NOMO-1 (cell line): Measurements from ENCODE around the gene HCRTR1.
"Not testable (repeated sequence)": the region's sequence is repeated elsewhere in the genome, so short reads cannot be mapped to it uniquely, and the experiment has no call there.

ENCODE experiments used
- DNase-seq, 2 experiments: peaks; one replicate each; lab custom pipeline; 2025; ENCODE audit not compliant: unreplicated experiment in 2 of 2; lab: John Stamatoyannopoulos, UW

Gene HCRTR1

GRCh38 chr1:31580891-31581603 is 36.4 kb upstream of the HCRTR1 start:
- DNase-seq: no peak

- no peak for DNase-seq
Observed at GRCh38 chr1:31581821-31582810, 35.4 kb upstream of the HCRTR1 start.

- no peak for DNase-seq
Observed at GRCh38 chr1:31583082-31583994, 34.2 kb upstream of the HCRTR1 start.

DNA sequence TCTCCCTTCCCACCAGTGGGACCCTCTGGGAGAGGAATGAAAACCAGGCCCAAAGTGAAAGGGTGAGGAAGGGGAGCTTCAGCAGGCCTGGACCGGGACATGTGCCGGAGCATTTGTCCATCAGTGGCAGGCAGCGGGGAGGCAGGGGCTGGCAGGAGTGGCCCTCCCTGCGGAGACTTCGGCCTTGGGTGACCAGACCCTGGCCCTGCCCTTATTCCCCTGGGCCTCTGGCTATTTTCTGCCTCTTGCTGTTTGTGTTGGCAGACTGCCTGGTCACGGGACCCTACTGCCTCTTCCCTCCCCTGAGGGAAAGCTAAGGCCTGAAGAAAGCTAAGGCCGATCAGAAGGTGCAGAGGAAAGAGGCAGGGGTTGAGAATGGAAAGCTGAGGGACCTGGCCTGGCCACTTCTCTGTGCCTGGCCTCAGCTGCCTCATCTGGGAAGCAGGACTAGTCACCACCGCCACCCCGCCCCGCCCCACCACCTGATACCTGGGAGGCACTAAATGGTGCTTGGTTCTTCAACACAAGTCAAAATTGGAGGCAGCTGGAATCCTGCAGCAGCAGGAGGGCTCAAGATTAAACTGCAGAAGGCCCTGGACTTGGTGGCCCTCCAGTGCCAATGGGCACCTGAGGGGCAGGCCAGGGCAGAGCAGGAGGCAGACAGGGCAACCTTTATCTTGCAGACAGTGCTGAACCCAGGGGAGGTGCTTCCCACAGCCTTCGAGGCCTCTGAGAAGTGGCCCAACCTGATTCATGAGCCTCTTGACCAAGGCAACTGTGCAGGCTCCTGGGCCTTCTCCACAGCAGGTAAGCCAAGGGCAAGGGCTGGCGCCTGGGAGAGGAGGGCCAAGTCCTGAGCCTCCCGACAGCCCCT is 33.3 kb upstream of the HCRTR1 start:
- no peak for DNase-seq

DNA sequence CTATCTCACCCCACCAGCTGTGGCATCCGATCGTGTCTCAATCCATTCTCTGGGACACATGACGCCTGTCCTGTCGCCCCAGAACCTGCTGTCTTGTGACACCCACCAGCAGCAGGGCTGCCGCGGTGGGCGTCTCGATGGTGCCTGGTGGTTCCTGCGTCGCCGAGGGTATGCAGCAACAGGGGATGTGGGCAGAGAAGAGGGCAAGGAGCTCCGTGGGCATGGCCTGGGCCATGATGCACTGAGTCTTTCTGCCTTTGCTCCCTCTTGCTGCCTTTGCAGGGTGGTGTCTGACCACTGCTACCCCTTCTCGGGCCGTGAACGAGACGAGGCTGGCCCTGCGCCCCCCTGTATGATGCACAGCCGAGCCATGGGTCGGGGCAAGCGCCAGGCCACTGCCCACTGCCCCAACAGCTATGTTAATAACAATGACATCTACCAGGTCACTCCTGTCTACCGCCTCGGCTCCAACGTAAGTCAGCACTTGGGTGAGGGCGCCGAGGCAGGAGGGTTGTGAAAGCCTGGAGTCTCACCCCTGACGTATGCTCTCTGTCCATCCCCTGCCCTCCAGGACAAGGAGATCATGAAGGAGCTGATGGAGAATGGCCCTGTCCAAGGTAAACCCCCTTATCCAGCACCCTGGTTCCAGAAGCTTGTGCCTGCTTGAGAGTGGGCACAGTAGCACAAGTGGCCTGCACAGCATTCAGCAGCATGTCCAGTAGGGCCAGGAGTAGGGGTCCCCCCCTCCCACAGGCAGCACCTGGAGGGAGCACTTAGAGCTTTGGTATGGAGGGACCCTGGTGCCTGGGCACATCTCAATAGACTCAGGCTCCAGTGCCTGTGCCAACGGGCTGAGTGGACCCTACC is 32.4 kb upstream of the HCRTR1 start:
- DNase-seq: no peak

DNA sequence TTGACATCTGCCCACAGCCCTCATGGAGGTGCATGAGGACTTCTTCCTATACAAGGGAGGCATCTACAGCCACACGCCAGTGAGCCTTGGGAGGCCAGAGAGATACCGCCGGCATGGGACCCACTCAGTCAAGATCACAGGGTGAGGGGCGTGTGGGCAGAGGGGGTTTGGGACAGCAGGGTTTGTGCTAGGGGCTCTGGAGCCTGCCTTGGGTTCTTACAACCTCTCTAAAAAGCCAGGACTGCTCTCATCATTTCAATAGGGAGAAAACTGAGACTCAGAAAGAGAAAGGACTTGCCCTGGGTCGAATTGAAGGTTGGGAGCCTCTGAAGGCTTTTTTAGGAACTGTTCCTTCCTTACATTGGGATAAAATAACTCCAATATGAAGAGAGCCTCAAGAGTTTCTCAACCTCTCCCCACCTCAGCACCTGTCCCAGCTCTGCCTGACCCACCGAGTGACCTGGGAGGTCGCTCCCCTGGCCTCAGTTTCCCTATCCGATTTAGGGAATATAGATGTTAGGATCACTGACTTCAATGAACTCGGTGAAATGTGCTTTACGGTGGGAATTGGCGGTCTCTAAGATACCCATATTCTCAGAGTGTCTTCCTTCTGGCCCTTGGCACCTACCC is 31.6 kb upstream of the HCRTR1 start:
- DNase-seq: no peak

DNA sequence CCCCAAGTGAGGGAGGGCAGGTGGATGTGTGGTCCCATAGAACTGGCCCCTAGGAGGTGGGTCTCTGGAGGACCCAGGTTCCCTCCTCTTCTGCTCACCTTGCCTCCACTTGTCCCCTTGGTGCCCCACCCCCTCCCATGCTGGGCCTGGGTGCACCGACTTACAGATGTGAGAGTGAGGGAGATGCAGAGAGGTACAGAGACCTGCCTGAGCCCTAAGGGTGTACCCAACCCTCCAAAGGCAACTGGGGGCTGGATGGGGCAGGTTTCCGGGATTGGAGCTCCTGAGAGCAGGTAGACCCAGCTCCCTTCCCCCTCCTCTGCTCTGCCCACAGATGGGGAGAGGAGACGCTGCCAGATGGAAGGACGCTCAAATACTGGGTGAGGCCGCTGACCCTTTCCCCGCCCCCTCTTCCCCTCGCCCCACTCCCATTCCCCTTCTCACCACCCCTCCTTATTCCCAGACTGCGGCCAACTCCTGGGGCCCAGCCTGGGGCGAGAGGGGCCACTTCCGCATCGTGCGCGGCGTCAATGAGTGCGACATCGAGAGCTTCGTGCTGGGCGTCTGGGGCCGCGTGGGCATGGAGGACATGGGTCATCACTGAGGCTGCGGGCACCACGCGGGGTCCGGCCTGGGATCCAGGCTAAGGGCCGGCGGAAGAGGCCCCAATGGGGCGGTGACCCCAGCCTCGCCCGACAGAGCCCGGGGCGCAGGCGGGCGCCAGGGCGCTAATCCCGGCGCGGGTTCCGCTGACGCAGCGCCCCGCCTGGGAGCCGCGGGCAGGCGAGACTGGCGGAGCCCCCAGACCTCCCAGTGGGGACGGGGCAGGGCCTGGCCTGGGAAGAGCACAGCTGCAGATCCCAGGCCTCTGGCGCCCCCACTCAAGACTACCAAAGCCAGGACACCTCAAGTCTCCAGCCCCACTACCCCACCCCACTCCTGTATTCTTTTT is 30.8 kb upstream of the HCRTR1 start:
- peak in 1 of 2 experiments; percentile 24 for DNase-seq

DNA sequence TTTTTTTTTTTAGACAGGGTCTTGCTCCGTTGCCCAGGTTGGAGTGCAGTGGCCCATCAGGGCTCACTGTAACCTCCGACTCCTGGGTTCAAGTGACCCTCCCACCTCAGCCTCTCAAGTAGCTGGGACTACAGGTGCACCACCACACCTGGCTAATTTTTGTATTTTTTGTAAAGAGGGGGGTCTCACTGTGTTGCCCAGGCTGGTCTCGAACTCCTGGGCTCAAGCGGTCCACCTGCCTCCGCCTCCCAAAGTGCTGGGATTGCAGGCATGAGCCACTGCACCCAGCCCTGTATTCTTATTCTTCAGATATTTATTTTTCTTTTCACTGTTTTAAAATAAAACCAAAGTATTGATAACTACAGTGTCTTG is 30.2 kb upstream of the HCRTR1 start:
- DNase-seq: not testable (repeated sequence)

DNA sequence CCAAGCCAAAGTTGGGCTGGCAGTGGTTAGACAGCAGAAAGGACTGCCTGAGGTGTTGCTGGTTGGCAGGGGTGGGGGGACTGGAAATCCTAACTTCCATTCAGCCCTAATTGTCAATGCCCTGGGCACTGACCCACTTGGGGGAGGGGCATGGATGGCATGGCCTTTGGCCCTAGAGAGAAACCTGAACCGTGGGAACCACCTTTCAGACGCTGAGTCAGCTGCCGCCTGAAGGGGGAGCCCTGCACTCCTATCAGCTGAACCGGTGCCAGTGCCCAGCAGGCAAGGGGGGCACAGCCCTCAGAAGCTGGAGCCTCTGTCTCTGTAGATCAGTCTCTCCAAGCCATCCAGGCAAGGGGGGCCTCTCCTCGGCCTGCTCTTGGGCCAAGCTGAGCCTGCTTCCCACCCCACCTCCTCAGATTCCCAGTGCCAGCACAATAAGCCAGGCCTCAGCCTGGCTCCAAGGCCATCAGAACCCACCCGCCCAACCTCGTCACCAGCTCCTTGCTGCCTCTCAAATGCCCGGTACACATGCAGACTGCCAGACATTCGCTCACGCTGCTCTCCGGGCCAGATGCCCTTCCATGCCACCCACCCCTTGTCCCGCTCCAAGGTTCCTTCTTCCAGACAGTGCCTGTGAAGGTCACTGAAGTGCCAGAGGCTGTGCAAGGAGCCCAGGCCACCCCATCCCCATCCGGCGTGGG is 29.6 kb upstream of the HCRTR1 start:
- DNase-seq: peak; percentile 34 to 41

- DNase-seq: no peak
Observed at GRCh38 chr1:31588751-31589515, 28.6 kb upstream of the HCRTR1 start.

GRCh38 chr1:31591425-31592093 is 25.9 kb upstream of the HCRTR1 start:
- no peak for DNase-seq

DNA sequence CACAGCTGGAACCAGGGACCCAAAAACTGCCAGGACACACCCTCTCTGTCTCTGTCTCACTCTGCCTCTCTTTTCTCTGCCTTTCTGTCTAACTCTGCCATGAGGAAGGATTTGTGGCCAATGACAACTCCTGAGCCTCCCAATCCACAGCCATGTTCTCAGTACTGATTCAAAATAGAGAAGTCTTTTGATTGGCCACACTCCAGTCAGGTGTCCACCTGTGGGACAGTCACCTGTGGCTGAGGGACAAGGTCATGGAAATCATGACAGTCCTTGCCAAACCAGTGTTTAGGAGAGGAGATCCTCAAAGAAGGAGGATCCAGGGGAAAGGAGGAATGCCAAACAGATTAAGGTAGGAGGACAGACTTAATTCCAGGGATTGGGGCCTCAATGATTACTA is 25.4 kb upstream of the HCRTR1 start:
- no peak for DNase-seq

- no peak for DNase-seq
Observed at GRCh38 chr1:31593136-31593665, 24.3 kb upstream of the HCRTR1 start.

GRCh38 chr1:31593770-31594632 is 23.5 kb upstream of the HCRTR1 start:
- peak; percentile 31 to 64 for DNase-seq
